ENCODE results near the gene PLEKHG1.

Gene PLEKHG1

GRCh38 chr6:150620244-150620643, 20.6 kb downstream of the PLEKHG1 start:
- no peak for DNase-seq (ENCODE audit: low read depth)

- DNase-seq (ENCODE audit: low read depth): no peak
These were observed 21.1 kb downstream of the PLEKHG1 start for GRCh38 chr6:150620763-150621162.

GRCh38 chr6:150622476-150622875, 22.8 kb downstream of the PLEKHG1 start:
- DNase-seq (ENCODE audit: low read depth): no peak

- no peak for DNase-seq (ENCODE audit: low read depth)
These were observed 23.5 kb downstream of the PLEKHG1 start for GRCh38 chr6:150622941-150623874.

- DNase-seq (ENCODE audit: low read depth): no peak
These were observed 24.5 kb downstream of the PLEKHG1 start for GRCh38 chr6:150624191-150624590.

GRCh38 chr6:150625927-150626326, 26.2 kb downstream of the PLEKHG1 start:
- DNase-seq (ENCODE audit: low read depth): no peak

- no peak for DNase-seq (ENCODE audit: low read depth)
These were observed 27.5 kb downstream of the PLEKHG1 start for GRCh38 chr6:150627154-150627553.

- DNase-seq (ENCODE audit: low read depth): no peak
These were observed 27.9 kb downstream of the PLEKHG1 start for GRCh38 chr6:150627585-150628025.

GRCh38 chr6:150628908-150629307, 29.2 kb downstream of the PLEKHG1 start:
- no peak for DNase-seq (ENCODE audit: low read depth)

GRCh38 chr6:150631283-150631983, 31.7 kb downstream of the PLEKHG1 start:
- no peak for DNase-seq (ENCODE audit: low read depth)

- no peak for DNase-seq (ENCODE audit: low read depth)
These were observed 32.4 kb downstream of the PLEKHG1 start for GRCh38 chr6:150631984-150632642.

- DNase-seq (ENCODE audit: low read depth): no peak
These were observed 33.2 kb downstream of the PLEKHG1 start for GRCh38 chr6:150632785-150633485.

- DNase-seq (ENCODE audit: low read depth): no peak
These were observed 33.8 kb downstream of the PLEKHG1 start for GRCh38 chr6:150633486-150633834.

GRCh38 chr6:150634176-150634963, 34.7 kb downstream of the PLEKHG1 start:
- no peak for DNase-seq (ENCODE audit: low read depth)

- no peak for DNase-seq (ENCODE audit: low read depth)
These were observed 35.2 kb downstream of the PLEKHG1 start for GRCh38 chr6:150634964-150635292.

- DNase-seq (ENCODE audit: low read depth): no peak
These were observed 36.3 kb downstream of the PLEKHG1 start for GRCh38 chr6:150635906-150636514.

- no peak for DNase-seq (ENCODE audit: low read depth)
These were observed 37.1 kb downstream of the PLEKHG1 start for GRCh38 chr6:150636808-150637207.

GRCh38 chr6:150637266-150637665, 37.6 kb downstream of the PLEKHG1 start:
- no peak for DNase-seq (ENCODE audit: low read depth)

GRCh38 chr6:150638267-150638666, 38.6 kb downstream of the PLEKHG1 start:
- no peak for DNase-seq (ENCODE audit: low read depth)

- DNase-seq (ENCODE audit: low read depth): no peak
These were observed 39.1 kb downstream of the PLEKHG1 start for GRCh38 chr6:150638765-150639164.

- DNase-seq (ENCODE audit: low read depth): no peak
These were observed 40.2 kb downstream of the PLEKHG1 start for GRCh38 chr6:150639823-150640331.

Measured in activated T-helper 9 cell treated with anti-CD3 and anti-CD28 coated beads, Interleukin-2, amount 50 U/mL, for 16 hours (primary cell).